Measurements from ENCODE around the gene IGDCC3. TPM values are rescaled to one million over a fixed set of nuclear protein-coding genes. Genes with fewer than 3 reads are reported as not detected.
A peak's percentile ranks its signal among the peaks of the same experiment; 100 is the strongest.

IGDCC3 gene
- total RNA-seq, 1 experiment from 2014 or later = 53.5 TPM

DNA sequence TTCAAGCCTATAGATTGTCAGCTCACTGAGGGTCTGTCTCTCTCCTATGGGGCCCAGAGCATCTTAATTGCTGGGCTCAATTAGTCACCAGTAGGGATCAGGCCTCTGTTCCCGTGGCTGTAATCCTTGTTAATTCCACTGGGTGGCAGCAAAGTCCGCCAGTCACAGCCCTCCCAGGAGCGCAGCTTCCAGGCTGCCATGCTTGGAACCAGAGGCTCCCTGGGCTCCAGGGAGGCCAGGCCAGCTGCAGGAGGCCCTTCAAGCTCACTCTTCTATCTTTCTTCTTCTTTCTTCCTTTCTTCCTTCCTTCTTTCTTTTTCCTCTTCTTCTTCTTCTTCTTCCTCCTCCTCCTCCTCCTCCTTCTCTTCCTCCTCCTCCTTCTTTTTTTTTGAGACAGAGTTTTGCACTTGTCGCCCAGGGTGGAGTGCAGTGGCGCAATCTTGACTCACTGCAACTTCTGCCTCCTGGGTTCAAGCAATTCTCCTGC is 58.9 kb downstream of the IGDCC3 start:
- TF ChIP-seq, protein P1, sequence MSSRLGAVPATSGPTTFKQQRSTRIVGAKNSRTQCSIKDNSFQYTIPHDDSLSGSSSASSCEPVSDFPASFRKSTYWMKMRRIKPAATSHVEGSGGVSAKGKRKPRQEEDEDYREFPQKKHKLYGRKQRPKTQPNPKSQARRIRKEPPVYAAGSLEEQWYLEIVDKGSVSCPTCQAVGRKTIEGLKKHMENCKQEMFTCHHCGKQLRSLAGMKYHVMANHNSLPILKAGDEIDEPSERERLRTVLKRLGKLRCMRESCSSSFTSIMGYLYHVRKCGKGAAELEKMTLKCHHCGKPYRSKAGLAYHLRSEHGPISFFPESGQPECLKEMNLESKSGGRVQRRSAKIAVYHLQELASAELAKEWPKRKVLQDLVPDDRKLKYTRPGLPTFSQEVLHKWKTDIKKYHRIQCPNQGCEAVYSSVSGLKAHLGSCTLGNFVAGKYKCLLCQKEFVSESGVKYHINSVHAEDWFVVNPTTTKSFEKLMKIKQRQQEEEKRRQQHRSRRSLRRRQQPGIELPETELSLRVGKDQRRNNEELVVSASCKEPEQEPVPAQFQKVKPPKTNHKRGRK (CRISPR knock-in tag; IDR thresholded peaks at IDR 0.05; ENCODE audit: borderline replicate concordance) = peak; percentile 93
- no peak for TF ChIP-seq NFATC4 (CRISPR knock-in tag; IDR thresholded peaks at IDR 0.05)
- TF ChIP-seq CTCF (IDR thresholded peaks at IDR 0.05) = peak; percentile 93
- no peak for TF ChIP-seq MYBL2 (CRISPR knock-in tag; IDR thresholded peaks at IDR 0.05)
- TF ChIP-seq EMX1 (CRISPR knock-in tag; IDR thresholded peaks at IDR 0.05) = no peak
- TF ChIP-seq ZNF532 (CRISPR knock-in tag; IDR thresholded peaks at IDR 0.05; ENCODE audit: borderline replicate concordance) = no peak
- no peaks in the 10 kb centered on the region; the same call in 1 of the 2 replicates for H3K27me3 Mint-ChIP-seq (ENCODE audit: low read depth)
- POLR2A ChIA-PET = interaction anchor here (0.6 to 1.2 kb wide), 5 partner anchors 14 to 537 kb away, joined by 3 to 7 read pairs (median 3); partner anchors contain the start of gene RNU5B-1
- CTCF ChIA-PET = interaction anchor here (0.5 to 8.9 kb wide), 34 partner anchors 8 to 1895 kb away, joined by 3 to 175 read pairs (median 6); partner anchors contain the start of genes CLPX, IGDCC3 and RNU5B-1
- H3K27ac Mint-ChIP-seq = no peak overlapping the region; the same call in 1 of the 2 replicates
- no peaks in the 10 kb centered on the region for H3K36me3 Mint-ChIP-seq
- H3K4me3 Mint-ChIP-seq = no peak overlapping the region
- no peaks in the 10 kb centered on the region for H3K9me3 Mint-ChIP-seq
- DNase-seq (ENCODE audit: low spot score) (peak; percentile 89), ATAC-seq (peak; percentile 96)
- H3K4me1 Mint-ChIP-seq = no peaks in the 10 kb centered on the region

DNA sequence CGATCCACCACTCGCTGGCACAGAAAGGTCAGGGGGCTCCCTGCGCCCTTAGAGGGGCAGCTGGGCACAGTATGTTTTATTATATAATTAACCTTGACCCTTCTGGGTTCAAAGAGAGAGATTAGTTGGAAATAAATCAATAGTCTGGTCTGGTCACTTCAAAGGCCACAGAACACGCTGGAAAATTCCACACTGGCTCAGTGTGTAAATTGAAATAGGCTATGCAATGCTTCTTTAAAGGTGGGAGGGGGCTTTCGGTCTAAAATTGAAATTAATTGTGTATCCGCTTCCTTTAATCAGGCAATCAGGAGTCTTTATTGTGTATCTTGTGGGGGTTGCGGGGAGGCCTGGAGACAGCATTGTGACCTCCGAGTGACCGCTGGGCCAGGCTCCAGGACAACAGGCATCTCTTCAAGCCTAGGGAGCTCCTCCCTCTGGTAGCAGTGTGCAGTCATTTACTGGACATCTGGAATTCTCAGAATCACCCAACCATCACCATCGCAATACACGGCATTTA is 65.3 kb downstream of the IGDCC3 start:
- CTCF ChIA-PET = interaction anchor here (1.2 to 1.6 kb wide), 3 partner anchors 14 to 89 kb away, joined by 3 to 5 read pairs (median 4); no protein-coding TSS in a partner anchor
- no peak for DNase-seq (ENCODE audit: low spot score)
- no peak for TF ChIP-seq TEAD4 (CRISPR knock-in tag; IDR thresholded peaks at IDR 0.05)
- TF ChIP-seq RORB (CRISPR knock-in tag; IDR thresholded peaks at IDR 0.05) = no peak
- TF ChIP-seq ARID4B (CRISPR knock-in tag; IDR thresholded peaks at IDR 0.05; ENCODE audit: borderline replicate concordance) = no peak
- TF ChIP-seq ESRRA (CRISPR knock-in tag; IDR thresholded peaks at IDR 0.05; ENCODE audit: borderline replicate concordance) = no peak
- TF ChIP-seq ZNF396 (CRISPR knock-in tag; IDR thresholded peaks at IDR 0.05; ENCODE audit: borderline replicate concordance) = no peak
- TF ChIP-seq PRRX2 (CRISPR knock-in tag; IDR thresholded peaks at IDR 0.05) = no peak
- no peak for TF ChIP-seq MYBL2 (CRISPR knock-in tag; IDR thresholded peaks at IDR 0.05)
- no peak for TF ChIP-seq MAX (CRISPR knock-in tag; IDR thresholded peaks at IDR 0.05)
- no peak for TF ChIP-seq ATF3 (CRISPR knock-in tag; conservative IDR thresholded peaks at IDR 0.05)
- TF ChIP-seq MXD4 (CRISPR knock-in tag; IDR thresholded peaks at IDR 0.05; ENCODE audit: borderline replicate concordance) = no peak
- TF ChIP-seq ZSCAN18 (CRISPR knock-in tag; IDR thresholded peaks at IDR 0.05) = no peak
- TF ChIP-seq JAZF1 (CRISPR knock-in tag; IDR thresholded peaks at IDR 0.05) = no peak
- TF ChIP-seq SMAD4 (CRISPR knock-in tag; IDR thresholded peaks at IDR 0.05) = no peak
- TF ChIP-seq TCF7 (CRISPR knock-in tag; IDR thresholded peaks at IDR 0.05; ENCODE audit: low read depth) = no peak

More for the DNA sequence above, 65.3 kb downstream of the IGDCC3 start:
- H3K4me3 Mint-ChIP-seq = no peak overlapping the region
- H3K9me3 Mint-ChIP-seq = no peaks in the 10 kb centered on the region
- POLR2A ChIA-PET = no interaction called here
- peaks cover 17% of the 10 kb centered on the region for H3K4me1 Mint-ChIP-seq
- ATAC-seq = no peak
- no peak overlapping the region for H3K27ac Mint-ChIP-seq
- H3K36me3 Mint-ChIP-seq = no peaks in the 10 kb centered on the region
- H3K27me3 Mint-ChIP-seq (ENCODE audit: low read depth) = no peaks in the 10 kb centered on the region
